DND-41 (cell line): ENCODE results near the gene BLTP3A.

Experiments used
- ATAC-seq: fragments of 200-7000 bp; cut with Tn5 transposase; 3 replicates; pipeline ENCODE4 v1.9.1; 2021; ENCODE audit warnings: low read depth; ENCODE audit not compliant: insufficient read depth
- DNase-seq: peaks from one replicate; pipeline ENCODE4 v3.0.0-alpha.2; 2020
- H2AFZ ChIP-seq: 2 replicates; pipeline ENCODE4 v1.6.0; 2012; ENCODE audit warnings: low read depth, low read length
- H3K27ac ChIP-seq: 2 replicates; pipeline ENCODE4 v1.5.1; 2012; ENCODE audit warnings: low read length, inconsistent platforms
- H3K27me3 ChIP-seq: fragments of 200-600 bp; sonication (generic); 2 replicates; pipeline ENCODE4 v1.6.0; 2012; ENCODE audit warnings: low read length, mild to moderate bottlenecking, inconsistent platforms; ENCODE audit not compliant: insufficient read depth, poor library complexity
- H3K36me3 ChIP-seq: 2 replicates; pipeline ENCODE4 v1.5.1; 2012; ENCODE audit warnings: low read length, inconsistent platforms; ENCODE audit not compliant: insufficient read depth
- H3K4me1 ChIP-seq: 2 replicates; pipeline ENCODE4 v1.5.1; 2012; ENCODE audit warnings: mild to moderate bottlenecking, low read length; ENCODE audit not compliant: insufficient read depth
- H3K4me2 ChIP-seq: 2 replicates; pipeline ENCODE4 v1.6.0; 2012; ENCODE audit warnings: mild to moderate bottlenecking, moderate library complexity, low read length, inconsistent platforms; ENCODE audit not compliant: insufficient read depth
- H3K4me3 ChIP-seq, 2 experiments: fragments of 200-600 bp in 1 of 2; shearing (Covaris generic) in 1 of 2; 2 replicates each; pipeline ENCODE4 v1.5.1; 2012 to 2016; ENCODE audit warnings: inconsistent platforms in 2 of 2, low read length in 2 of 2, mild to moderate bottlenecking in 2 of 2, low read depth in 1 of 2, moderate library complexity in 1 of 2
- H3K79me2 ChIP-seq: 2 replicates; pipeline ENCODE4 v1.6.0; 2012; ENCODE audit warnings: low read length, inconsistent platforms; ENCODE audit not compliant: insufficient read depth
- H3K9ac ChIP-seq: 2 replicates; pipeline ENCODE4 v1.6.0; 2012; ENCODE audit warnings: low read depth, mild to moderate bottlenecking, inconsistent platforms, low read length, moderate library complexity
- H3K9me3 ChIP-seq: 2 replicates; pipeline ENCODE4 v1.5.1; 2012; ENCODE audit warnings: low read length, moderate library complexity, mild to moderate bottlenecking, inconsistent platforms; ENCODE audit not compliant: insufficient read depth, severe bottlenecking
- H4K20me1 ChIP-seq: 2 replicates; pipeline ENCODE4 v1.6.0; 2012; ENCODE audit warnings: low read length; ENCODE audit not compliant: insufficient read depth
- EZH2 ChIP-seq: IDR thresholded peaks from 3 replicates; pipeline ENCODE4 v1.6.1; 2012; ENCODE audit warnings: borderline replicate concordance, low read depth, mild to moderate bottlenecking, moderate library complexity, low read length, inconsistent platforms; ENCODE audit not compliant: severe bottlenecking
- TF ChIP-seq, protein P1 (sequence below): IDR thresholded peaks from 2 replicates; pipeline ENCODE4 v1.5.1; 2012; ENCODE audit warnings: borderline replicate concordance, low read length, moderate library complexity, mild to moderate bottlenecking; ENCODE audit not compliant: poor library complexity, severe bottlenecking; ENCODE audit errors: extremely low read depth

BLTP3A gene

DNA sequence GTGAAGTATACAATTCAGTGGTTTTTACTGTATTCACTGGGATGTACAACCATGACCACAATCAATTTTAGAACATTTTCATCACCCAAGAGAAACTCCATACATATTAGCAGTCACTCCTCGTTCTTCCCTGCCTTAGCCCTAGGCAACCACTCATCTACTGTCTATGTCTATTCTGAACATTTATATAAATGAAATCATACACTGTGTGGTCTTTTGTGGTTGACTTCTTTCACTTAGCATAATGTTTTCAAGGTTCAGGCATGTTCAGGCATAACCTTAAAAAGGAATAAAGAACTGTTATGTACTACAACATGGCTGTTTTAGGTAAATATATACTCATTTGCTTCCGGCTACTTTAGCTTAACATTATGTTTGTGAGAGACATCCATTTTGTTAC is 37.3 kb downstream of the BLTP3A start:
- no peak overlapping the region for H2AFZ ChIP-seq
- H3K4me2 ChIP-seq = no peak overlapping the region
- TF ChIP-seq, protein P1, sequence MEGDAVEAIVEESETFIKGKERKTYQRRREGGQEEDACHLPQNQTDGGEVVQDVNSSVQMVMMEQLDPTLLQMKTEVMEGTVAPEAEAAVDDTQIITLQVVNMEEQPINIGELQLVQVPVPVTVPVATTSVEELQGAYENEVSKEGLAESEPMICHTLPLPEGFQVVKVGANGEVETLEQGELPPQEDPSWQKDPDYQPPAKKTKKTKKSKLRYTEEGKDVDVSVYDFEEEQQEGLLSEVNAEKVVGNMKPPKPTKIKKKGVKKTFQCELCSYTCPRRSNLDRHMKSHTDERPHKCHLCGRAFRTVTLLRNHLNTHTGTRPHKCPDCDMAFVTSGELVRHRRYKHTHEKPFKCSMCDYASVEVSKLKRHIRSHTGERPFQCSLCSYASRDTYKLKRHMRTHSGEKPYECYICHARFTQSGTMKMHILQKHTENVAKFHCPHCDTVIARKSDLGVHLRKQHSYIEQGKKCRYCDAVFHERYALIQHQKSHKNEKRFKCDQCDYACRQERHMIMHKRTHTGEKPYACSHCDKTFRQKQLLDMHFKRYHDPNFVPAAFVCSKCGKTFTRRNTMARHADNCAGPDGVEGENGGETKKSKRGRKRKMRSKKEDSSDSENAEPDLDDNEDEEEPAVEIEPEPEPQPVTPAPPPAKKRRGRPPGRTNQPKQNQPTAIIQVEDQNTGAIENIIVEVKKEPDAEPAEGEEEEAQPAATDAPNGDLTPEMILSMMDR = no peak
- TF ChIP-seq EZH2 = no peak
- ATAC-seq = no peak
- no peak for DNase-seq
- H3K36me3 ChIP-seq = peaks cover 48% of the 10 kb centered on the region
- no peaks in the 10 kb centered on the region for H3K27me3 ChIP-seq
- no peaks in the 10 kb centered on the region for H4K20me1 ChIP-seq
- no peak overlapping the region for H3K27ac ChIP-seq
- no peaks in the 10 kb centered on the region for H3K4me1 ChIP-seq
- no peak overlapping the region for H3K9ac ChIP-seq
- H3K79me2 ChIP-seq = no peaks in the 10 kb centered on the region
- H3K9me3 ChIP-seq = no peaks in the 10 kb centered on the region
- H3K4me3 ChIP-seq = no peak overlapping the region

DNA sequence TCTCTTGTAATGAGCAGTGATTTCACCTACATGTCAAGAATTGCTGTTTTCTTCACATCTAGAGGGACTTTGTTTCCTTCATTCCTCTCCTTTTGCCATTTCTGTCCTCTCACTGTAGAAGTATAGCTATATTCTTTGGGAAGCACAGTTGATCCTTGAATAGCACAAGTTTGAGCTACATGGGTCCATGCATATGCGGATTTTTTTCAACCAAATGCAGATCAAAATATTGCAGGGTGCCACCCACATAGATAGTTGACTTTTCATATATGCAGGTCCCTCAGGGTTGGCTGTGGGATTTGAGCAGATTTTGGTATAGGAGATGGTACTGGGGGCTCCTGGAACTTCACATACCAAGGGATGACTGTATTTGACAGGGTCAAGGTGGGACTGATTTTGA is 41.1 kb downstream of the BLTP3A start:
- DNase-seq = no peak

DNA sequence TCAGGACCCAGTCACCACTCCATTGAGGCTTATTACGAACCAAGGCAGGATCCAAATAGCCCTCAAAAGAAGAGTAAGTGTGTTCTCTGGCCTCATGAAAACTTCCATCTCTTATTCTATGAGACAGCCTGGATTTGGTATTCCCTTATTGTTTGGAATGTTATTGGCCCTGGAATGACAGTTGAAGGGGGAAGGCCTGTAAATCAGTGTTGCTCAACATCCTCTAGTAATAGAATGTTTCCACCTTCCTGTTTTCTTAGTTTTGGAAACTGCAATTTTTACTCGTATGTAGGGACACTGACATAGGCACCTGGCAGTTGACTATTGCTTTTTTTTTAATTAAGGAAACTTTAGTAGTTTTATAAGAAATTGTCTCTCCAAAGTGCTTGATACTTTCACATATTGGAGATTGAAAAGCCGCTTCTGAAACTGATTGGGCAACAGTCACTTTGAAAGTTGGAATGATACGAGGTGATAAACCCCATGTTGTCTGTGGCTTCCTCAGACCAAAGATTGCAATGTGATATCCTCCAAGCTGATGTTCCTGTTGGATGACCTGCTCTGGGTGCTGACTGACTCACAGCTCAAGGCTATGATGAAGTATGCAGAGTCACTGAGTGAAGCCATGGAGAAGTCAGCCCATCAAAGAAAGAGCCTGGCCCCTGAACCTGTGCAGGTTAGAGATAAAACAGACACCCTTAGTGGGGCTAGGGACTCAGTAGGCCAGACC is 43.1 kb downstream of the BLTP3A start:
- Histone ChIP-seq H3K9me3 (no peaks in the 10 kb centered on the region), H2AFZ (no peak overlapping the region), H3K36me3 (peaks cover 55% of the 10 kb centered on the region), H3K4me2 (no peak overlapping the region), H3K79me2 (no peaks in the 10 kb centered on the region), H3K4me1 (no peaks in the 10 kb centered on the region), H4K20me1 (no peaks in the 10 kb centered on the region), H3K9ac (no peak overlapping the region), H3K27ac (no peak overlapping the region), H3K4me3 (no peak overlapping the region), H3K27me3 (no peaks in the 10 kb centered on the region)
- no peak for DNase-seq
- no peak for ATAC-seq
- TF ChIP-seq, protein P1 = no peak
- no peak for TF ChIP-seq EZH2

More for the DNA sequence above, 41.1 kb downstream of the BLTP3A start:
- H4K20me1 ChIP-seq = no peaks in the 10 kb centered on the region
- no peak overlapping the region for H3K4me2 ChIP-seq
- H3K4me1 ChIP-seq = no peaks in the 10 kb centered on the region
- no peaks in the 10 kb centered on the region for H3K27me3 ChIP-seq
- H3K79me2 ChIP-seq = no peaks in the 10 kb centered on the region
- TF ChIP-seq, protein P1 = no peak
- no peak overlapping the region for H2AFZ ChIP-seq
- ATAC-seq = no peak
- no peak overlapping the region for H3K9ac ChIP-seq
- H3K27ac ChIP-seq = no peak overlapping the region
- H3K9me3 ChIP-seq = no peaks in the 10 kb centered on the region
- peaks cover 55% of the 10 kb centered on the region for H3K36me3 ChIP-seq
- no peak overlapping the region for H3K4me3 ChIP-seq

DNA sequence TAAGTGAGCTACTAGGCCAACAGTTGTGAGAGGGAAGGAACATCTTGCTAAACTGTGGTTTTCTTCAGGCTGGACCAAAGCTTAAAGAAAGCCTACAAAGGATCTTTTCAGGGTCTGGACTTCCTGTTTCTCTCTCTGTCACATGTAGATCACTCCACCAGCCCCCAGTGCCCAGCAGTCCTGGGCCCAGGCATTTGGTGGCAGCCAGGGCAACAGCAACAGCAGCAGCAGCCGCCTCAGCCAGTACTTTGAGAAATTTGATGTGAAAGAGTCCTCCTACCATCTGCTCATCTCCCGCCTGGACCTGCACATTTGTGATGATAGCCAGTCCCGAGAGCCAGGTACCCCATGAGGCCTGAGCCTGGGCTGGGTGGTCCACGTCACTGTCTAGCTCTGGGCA is 44.1 kb downstream of the BLTP3A start:
- H3K4me3 ChIP-seq = no peak overlapping the region
- no peaks in the 10 kb centered on the region for H4K20me1 ChIP-seq
- no peak overlapping the region for H3K9ac ChIP-seq
- peaks cover 55% of the 10 kb centered on the region for H3K36me3 ChIP-seq
- ATAC-seq = no peak
- no peak overlapping the region for H3K27ac ChIP-seq
- TF ChIP-seq, protein P1 = no peak
- no peak for TF ChIP-seq EZH2
- no peak overlapping the region for H2AFZ ChIP-seq
- no peaks in the 10 kb centered on the region for H3K79me2 ChIP-seq
- H3K9me3 ChIP-seq = no peaks in the 10 kb centered on the region
- H3K4me1 ChIP-seq = no peaks in the 10 kb centered on the region
- no peak overlapping the region for H3K4me2 ChIP-seq
- H3K27me3 ChIP-seq = no peaks in the 10 kb centered on the region
- DNase-seq = no peak
